ENCODE data around the gene CDH13.

GRCh38 chr16:82995924-82996441 lies 369.2 kb downstream of the CDH13 start:
- TF ChIP-seq POLR2AphosphoS5 (IDR thresholded peaks at IDR 0.05; ENCODE audit: low read depth, low read length) (no peak), CTCF (IDR thresholded peaks at IDR 0.05; ENCODE audit: control extremely low read depth in 1 of 3, insufficient read depth in 1 of 3, low read depth in 1 of 3, low read length in 3 of 3) (no peak), MAFK (IDR thresholded peaks at IDR 0.05; ENCODE audit: low read depth, low read length) (no peak), SIX5 (IDR thresholded peaks at IDR 0.05; ENCODE audit: low read depth, low read length) (no peak), CHD7 (IDR thresholded peaks at IDR 0.05; ENCODE audit: insufficient replicate concordance, low read length) (no peak), USF2 (IDR thresholded peaks at IDR 0.05; ENCODE audit: low read length) (no peak), PHF8 (conservative IDR thresholded peaks at IDR 0.05; ENCODE audit: low read depth, low read length) (no peak)
